GM12873 (cell line): ENCODE measurements around the gene OPCML.
A peak's percentile ranks its signal among the peaks of the same experiment; 100 is the strongest.

ENCODE experiments used
- CTCF ChIP-seq: IDR thresholded peaks from 2 replicates; pipeline ENCODE4 v1.5.1; 2012; ENCODE audit warnings: low read depth, mild to moderate bottlenecking, moderate library complexity, low read length, control low read depth; ENCODE audit not compliant: insufficient read depth; ENCODE audit errors: missing control alignments

Gene OPCML

GRCh38 chr11:133086518-133086917 is 445.8 kb downstream of the OPCML start:
- TF ChIP-seq CTCF = no peak

- TF ChIP-seq CTCF = peak; percentile 72
These were observed 449.3 kb downstream of the OPCML start for GRCh38 chr11:133082841-133083488.

GRCh38 chr11:133082453-133082781 is 449.9 kb downstream of the OPCML start:
- no peak for TF ChIP-seq CTCF

- TF ChIP-seq CTCF = no peak
These were observed 450.4 kb downstream of the OPCML start for GRCh38 chr11:133081730-133082452.

GRCh38 chr11:133081020-133081419 is 451.3 kb downstream of the OPCML start:
- no peak for TF ChIP-seq CTCF

- peak; percentile 82 for TF ChIP-seq CTCF
These were observed 453.5 kb downstream of the OPCML start for GRCh38 chr11:133078591-133079404.

- no peak for TF ChIP-seq CTCF
These were observed 454.3 kb downstream of the OPCML start for GRCh38 chr11:133078012-133078411.
